Astrocyte (in vitro differentiated cells and primary cell): Measurements from ENCODE around the gene TNFRSF8.

ENCODE experiments used
- EZH2 ChIP-seq: IDR thresholded peaks from 2 replicates; pipeline ENCODE4 v1.6.1; 2012; ENCODE audit warnings: mild to moderate bottlenecking, low read length, inconsistent platforms; ENCODE audit not compliant: insufficient read depth
- TF ChIP-seq, protein P1 (sequence below): IDR thresholded peaks from 2 replicates; pipeline ENCODE4 v1.5.1; 2011; ENCODE audit warnings: low read depth, mild to moderate bottlenecking, inconsistent platforms, low read length, moderate library complexity; ENCODE audit not compliant: insufficient read depth

- TF ChIP-seq EZH2: no peak
- TF ChIP-seq, protein P1, sequence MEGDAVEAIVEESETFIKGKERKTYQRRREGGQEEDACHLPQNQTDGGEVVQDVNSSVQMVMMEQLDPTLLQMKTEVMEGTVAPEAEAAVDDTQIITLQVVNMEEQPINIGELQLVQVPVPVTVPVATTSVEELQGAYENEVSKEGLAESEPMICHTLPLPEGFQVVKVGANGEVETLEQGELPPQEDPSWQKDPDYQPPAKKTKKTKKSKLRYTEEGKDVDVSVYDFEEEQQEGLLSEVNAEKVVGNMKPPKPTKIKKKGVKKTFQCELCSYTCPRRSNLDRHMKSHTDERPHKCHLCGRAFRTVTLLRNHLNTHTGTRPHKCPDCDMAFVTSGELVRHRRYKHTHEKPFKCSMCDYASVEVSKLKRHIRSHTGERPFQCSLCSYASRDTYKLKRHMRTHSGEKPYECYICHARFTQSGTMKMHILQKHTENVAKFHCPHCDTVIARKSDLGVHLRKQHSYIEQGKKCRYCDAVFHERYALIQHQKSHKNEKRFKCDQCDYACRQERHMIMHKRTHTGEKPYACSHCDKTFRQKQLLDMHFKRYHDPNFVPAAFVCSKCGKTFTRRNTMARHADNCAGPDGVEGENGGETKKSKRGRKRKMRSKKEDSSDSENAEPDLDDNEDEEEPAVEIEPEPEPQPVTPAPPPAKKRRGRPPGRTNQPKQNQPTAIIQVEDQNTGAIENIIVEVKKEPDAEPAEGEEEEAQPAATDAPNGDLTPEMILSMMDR: no peak
These were observed 98.2 kb downstream of the TNFRSF8 start for GRCh38 chr1:12161324-12161661.
